Measurements from ENCODE around the gene SEZ6L2. TPM values are rescaled to one million over a fixed set of nuclear protein-coding genes. Genes with fewer than 3 reads are reported as not detected.
A peak's percentile ranks its signal among the peaks of the same experiment; 100 is the strongest.

Gene SEZ6L2
- total and polyA plus RNA-seq, 2 of the 13 experiments (the other 11 are each of a cell fraction or from before 2014, with no cell fraction given): 14.9 to 16.9 TPM

DNA sequence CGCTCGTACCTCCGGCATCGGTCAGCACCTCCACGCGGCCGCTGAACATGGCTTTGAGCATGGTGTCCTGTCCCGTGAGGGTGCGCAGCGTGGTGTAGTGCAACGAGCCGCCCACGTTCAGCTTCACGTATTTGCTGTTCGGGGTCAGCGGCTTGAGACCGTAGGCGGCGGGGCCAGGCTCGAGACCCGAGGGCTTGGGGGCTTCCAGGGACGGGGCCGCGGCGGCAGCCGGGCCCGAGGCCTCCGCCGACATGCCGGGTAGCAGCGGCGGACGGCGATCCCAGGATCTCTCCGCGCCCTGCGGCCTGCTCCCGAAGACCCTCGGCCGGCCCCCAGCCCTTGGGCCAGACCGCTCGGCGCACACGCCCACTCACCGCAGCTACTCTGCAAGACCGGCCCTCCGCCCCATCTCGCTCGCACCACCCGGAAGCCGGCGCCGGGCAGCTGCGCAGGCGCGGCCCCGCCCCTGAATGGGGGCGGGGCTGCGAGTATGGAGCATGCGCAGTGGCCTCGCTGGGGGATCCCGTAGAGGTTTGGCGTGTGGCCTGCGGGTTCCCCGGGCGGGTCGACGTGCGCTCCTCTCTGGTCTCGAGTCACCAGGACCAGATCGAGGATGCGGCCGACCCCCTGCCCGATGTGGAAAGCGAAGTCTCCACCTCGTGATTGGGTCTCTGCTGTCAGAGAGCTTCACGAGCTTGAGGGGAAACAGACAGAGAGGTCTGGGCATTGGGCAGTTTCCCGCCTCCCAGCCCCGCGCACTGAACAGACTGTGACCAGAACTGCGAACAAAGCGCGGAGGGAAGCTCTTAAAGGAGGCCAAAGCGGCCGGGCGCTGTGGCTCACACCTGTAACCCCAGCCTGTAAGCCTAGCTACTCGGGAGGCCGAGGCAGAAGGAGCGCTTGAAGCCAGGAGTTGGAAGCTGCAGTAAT lies 26.7 kb upstream of the SEZ6L2 start, which contains the start of gene KCTD13 (continued):
- TF ChIP-seq, protein P1, sequence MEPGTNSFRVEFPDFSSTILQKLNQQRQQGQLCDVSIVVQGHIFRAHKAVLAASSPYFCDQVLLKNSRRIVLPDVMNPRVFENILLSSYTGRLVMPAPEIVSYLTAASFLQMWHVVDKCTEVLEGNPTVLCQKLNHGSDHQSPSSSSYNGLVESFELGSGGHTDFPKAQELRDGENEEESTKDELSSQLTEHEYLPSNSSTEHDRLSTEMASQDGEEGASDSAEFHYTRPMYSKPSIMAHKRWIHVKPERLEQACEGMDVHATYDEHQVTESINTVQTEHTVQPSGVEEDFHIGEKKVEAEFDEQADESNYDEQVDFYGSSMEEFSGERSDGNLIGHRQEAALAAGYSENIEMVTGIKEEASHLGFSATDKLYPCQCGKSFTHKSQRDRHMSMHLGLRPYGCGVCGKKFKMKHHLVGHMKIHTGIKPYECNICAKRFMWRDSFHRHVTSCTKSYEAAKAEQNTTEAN (CRISPR knock-in tag; conservative IDR thresholded peaks at IDR 0.05): no peak; the same call in 1 of the 2 replicates
- TF ChIP-seq NRL (CRISPR knock-in tag; IDR thresholded peaks at IDR 0.05; ENCODE audit: borderline replicate concordance): peak; percentile 43; the same call in 1 of the 2 replicates
- TF ChIP-seq ZFP36 (IDR thresholded peaks at IDR 0.05; ENCODE audit: borderline replicate concordance, low read depth, low read length, partially characterized antibody): no peak
- no peak for TF ChIP-seq ELK4 (CRISPR knock-in tag; IDR thresholded peaks at IDR 0.05; ENCODE audit: borderline replicate concordance)
- TF ChIP-seq SRSF9 (IDR thresholded peaks at IDR 0.05; ENCODE audit: borderline replicate concordance, insufficient read depth, low read depth, low read length, poor library complexity, severe bottlenecking): no peak
- TF ChIP-seq KDM5A (IDR thresholded peaks at IDR 0.05; ENCODE audit: borderline replicate concordance, low read length): peak; percentile 76; the same call in 1 of the 2 replicates
- no peak for TF ChIP-seq GTF3A (CRISPR knock-in tag; conservative IDR thresholded peaks at IDR 0.05)
- peak; percentile 64 for TF ChIP-seq MXD1 (CRISPR knock-in tag; IDR thresholded peaks at IDR 0.05)
- TF ChIP-seq SALL2 (CRISPR knock-in tag; IDR thresholded peaks at IDR 0.05): peak; percentile 94
- no peak for TF ChIP-seq RBM22 (optimal IDR thresholded peaks at IDR 0.05; ENCODE audit: low read length)
- TF ChIP-seq, protein P2, sequence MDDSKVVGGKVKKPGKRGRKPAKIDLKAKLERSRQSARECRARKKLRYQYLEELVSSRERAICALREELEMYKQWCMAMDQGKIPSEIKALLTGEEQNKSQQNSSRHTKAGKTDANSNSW (CRISPR knock-in tag; IDR thresholded peaks at IDR 0.05; ENCODE audit: borderline replicate concordance): no peak; the same call in 1 of the 2 replicates
- TF ChIP-seq, protein P3, sequence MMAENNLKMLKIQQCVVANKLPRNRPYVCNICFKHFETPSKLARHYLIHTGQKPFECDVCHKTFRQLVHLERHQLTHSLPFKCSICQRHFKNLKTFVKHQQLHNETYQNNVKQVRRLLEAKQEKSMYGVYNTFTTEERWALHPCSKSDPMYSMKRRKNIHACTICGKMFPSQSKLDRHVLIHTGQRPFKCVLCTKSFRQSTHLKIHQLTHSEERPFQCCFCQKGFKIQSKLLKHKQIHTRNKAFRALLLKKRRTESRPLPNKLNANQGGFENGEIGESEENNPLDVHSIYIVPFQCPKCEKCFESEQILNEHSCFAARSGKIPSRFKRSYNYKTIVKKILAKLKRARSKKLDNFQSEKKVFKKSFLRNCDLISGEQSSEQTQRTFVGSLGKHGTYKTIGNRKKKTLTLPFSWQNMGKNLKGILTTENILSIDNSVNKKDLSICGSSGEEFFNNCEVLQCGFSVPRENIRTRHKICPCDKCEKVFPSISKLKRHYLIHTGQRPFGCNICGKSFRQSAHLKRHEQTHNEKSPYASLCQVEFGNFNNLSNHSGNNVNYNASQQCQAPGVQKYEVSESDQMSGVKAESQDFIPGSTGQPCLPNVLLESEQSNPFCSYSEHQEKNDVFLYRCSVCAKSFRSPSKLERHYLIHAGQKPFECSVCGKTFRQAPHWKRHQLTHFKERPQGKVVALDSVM (CRISPR knock-in tag; IDR thresholded peaks at IDR 0.05): peak; percentile 69; the same call in 1 of the 2 replicates
- TF ChIP-seq ONECUT2 (CRISPR knock-in tag; IDR thresholded peaks at IDR 0.05): no peak
- TF ChIP-seq HDAC1 (CRISPR knock-in tag; IDR thresholded peaks at IDR 0.05): peak; percentile 84
- no peak; the same call in 1 of the 2 replicates for TF ChIP-seq ZNF691 (CRISPR knock-in tag; IDR thresholded peaks at IDR 0.05; ENCODE audit: borderline replicate concordance, low read depth)
- TF ChIP-seq JDP2 (CRISPR knock-in tag; IDR thresholded peaks at IDR 0.05; ENCODE audit: borderline replicate concordance): no peak
- peak; percentile 91 for TF ChIP-seq ZNF274 (CRISPR knock-in tag; IDR thresholded peaks at IDR 0.05)
- peak; percentile 8 for TF ChIP-seq ZNF296 (CRISPR knock-in tag; conservative IDR thresholded peaks at IDR 0.05)
- no peak for TF ChIP-seq ZKSCAN5 (CRISPR knock-in tag; IDR thresholded peaks at IDR 0.05)

All from HepG2 (cell line).